Ectodermal cell (in vitro differentiated cells): Measurements from ENCODE around the gene SEMA4B.
A peak's percentile ranks its signal among the peaks of the same experiment; 100 is the strongest.

Experiments
- H3K27ac ChIP-seq: 2 replicates; pipeline ENCODE4 v1.7.0; 2013; ENCODE audit warnings: mild to moderate bottlenecking, low read depth, low read length; ENCODE audit not compliant: insufficient read depth, poor library complexity, severe bottlenecking
- H3K27me3 ChIP-seq: 2 replicates; pipeline ENCODE4 v1.7.0; 2013; ENCODE audit warnings: mild to moderate bottlenecking, low read length; ENCODE audit not compliant: insufficient read depth, control insufficient read depth, poor library complexity, severe bottlenecking
- H3K36me3 ChIP-seq: one replicate; pipeline ENCODE4 v1.7.0; 2013; ENCODE audit warnings: low read length; ENCODE audit not compliant: control insufficient read depth, insufficient read depth
- H3K4me1 ChIP-seq: one replicate; pipeline ENCODE4 v1.7.0; 2013; ENCODE audit warnings: low read length; ENCODE audit not compliant: control insufficient read depth, insufficient read depth
- H3K4me3 ChIP-seq: 2 replicates; pipeline ENCODE4 v1.7.0; 2013; ENCODE audit warnings: low read depth, low read length, control low read depth; ENCODE audit not compliant: insufficient read depth
- H3K9me3 ChIP-seq: 2 replicates; pipeline ENCODE4 v1.7.0; 2013; ENCODE audit warnings: mild to moderate bottlenecking, low read length, moderate library complexity; ENCODE audit not compliant: control insufficient read depth
- WGBS, 2 experiments: methylation state at CpG; one replicate each; pipeline ENCODE4 v1.1.7; 2013; ENCODE audit warnings: missing lambda C conversion rate in 2 of 2; 5-methylcytosine and 5-hydroxymethylcytosine counted together

Gene SEMA4B

GRCh38 chr15:90190606-90191343 lies 10.4 kb upstream of the SEMA4B start:
- Histone ChIP-seq H3K27ac (no peak overlapping the region), H3K9me3 (no peaks in the 10 kb centered on the region), H3K4me1 (peaks cover 7% of the 10 kb centered on the region), H3K36me3 (no peaks in the 10 kb centered on the region), H3K27me3 (no peaks in the 10 kb centered on the region), H3K4me3 (no peak overlapping the region)
- 93 to 94% methylated on average over 10 of the region's 10 CpGs for WGBS, 2 experiments

- H3K4me3 ChIP-seq: no peak overlapping the region
- no peaks in the 10 kb centered on the region for H3K36me3 ChIP-seq
- H3K27me3 ChIP-seq: no peaks in the 10 kb centered on the region
- peaks cover 7% of the 10 kb centered on the region for H3K4me1 ChIP-seq
- no peak overlapping the region for H3K27ac ChIP-seq
- no peaks in the 10 kb centered on the region for H3K9me3 ChIP-seq
- 76 to 77% methylated on average over 3 of the region's 3 CpGs for WGBS, 2 experiments
Observed at GRCh38 chr15:90191344-90191687, 9.8 kb upstream of the SEMA4B start.

GRCh38 chr15:90191794-90192509 lies 9.2 kb upstream of the SEMA4B start:
- H3K9me3 ChIP-seq: no peaks in the 10 kb centered on the region
- no peak overlapping the region for H3K4me3 ChIP-seq
- no peaks in the 10 kb centered on the region for H3K27me3 ChIP-seq
- 89 to 91% methylated on average over 7 of the region's 7 CpGs for WGBS, 2 experiments
- no peaks in the 10 kb centered on the region for H3K36me3 ChIP-seq
- peaks cover 7% of the 10 kb centered on the region for H3K4me1 ChIP-seq
- H3K27ac ChIP-seq: no peak overlapping the region

- 94 to 95% methylated on average over 16 of the region's 16 CpGs for WGBS, 2 experiments
- no peaks in the 10 kb centered on the region for H3K36me3 ChIP-seq
- H3K27ac ChIP-seq: no peak overlapping the region
- H3K4me3 ChIP-seq: no peak overlapping the region
- no peaks in the 10 kb centered on the region for H3K9me3 ChIP-seq
- H3K4me1 ChIP-seq: peaks cover 7% of the 10 kb centered on the region
- no peaks in the 10 kb centered on the region for H3K27me3 ChIP-seq
Observed at GRCh38 chr15:90192961-90193786, 8.0 kb upstream of the SEMA4B start.

GRCh38 chr15:90194655-90195054 lies 6.5 kb upstream of the SEMA4B start:
- Histone ChIP-seq H3K27me3 (no peaks in the 10 kb centered on the region), H3K4me1 (peaks cover 7% of the 10 kb centered on the region), H3K36me3 (no peaks in the 10 kb centered on the region), H3K27ac (no peak overlapping the region), H3K9me3 (no peaks in the 10 kb centered on the region), H3K4me3 (no peak overlapping the region)
- WGBS, 2 experiments: 90 to 95% methylated on average over 2 of the region's 2 CpGs

- Histone ChIP-seq H3K27ac (no peak overlapping the region), H3K27me3 (peaks cover 6% of the 10 kb centered on the region), H3K4me3 (peak overlapping the region; percentile 63), H3K36me3 (no peaks in the 10 kb centered on the region), H3K4me1 (peaks cover 4% of the 10 kb centered on the region), H3K9me3 (no peaks in the 10 kb centered on the region)
- 14 to 15% methylated on average over 24 of the region's 24 CpGs for WGBS, 2 experiments
Observed at GRCh38 chr15:90200534-90201129, 498 bp upstream of the SEMA4B start.

- 1% methylated on average over 25 of the region's 25 CpGs for WGBS, 2 experiments
- Histone ChIP-seq H3K27me3 (peaks cover 6% of the 10 kb centered on the region), H3K4me3 (peak overlapping the region; percentile 63), H3K9me3 (no peaks in the 10 kb centered on the region), H3K36me3 (no peaks in the 10 kb centered on the region), H3K4me1 (peaks cover 4% of the 10 kb centered on the region), H3K27ac (no peak overlapping the region)
Observed at GRCh38 chr15:90201944-90202375, 830 bp downstream of the SEMA4B start.

GRCh38 chr15:90202929-90203328 lies 1.8 kb downstream of the SEMA4B start:
- WGBS, 2 experiments: 92 to 96% methylated on average over 4 of the region's 4 CpGs
- Histone ChIP-seq H3K4me1 (peaks cover 4% of the 10 kb centered on the region), H3K9me3 (no peaks in the 10 kb centered on the region), H3K27me3 (peaks cover 6% of the 10 kb centered on the region), H3K4me3 (no peak overlapping the region), H3K27ac (no peak overlapping the region), H3K36me3 (no peaks in the 10 kb centered on the region)

GRCh38 chr15:90203473-90203872 lies 2.3 kb downstream of the SEMA4B start:
- peaks cover 6% of the 10 kb centered on the region for H3K27me3 ChIP-seq
- H3K4me1 ChIP-seq: peaks cover 4% of the 10 kb centered on the region
- H3K36me3 ChIP-seq: no peaks in the 10 kb centered on the region
- WGBS, 2 experiments: 95% methylated on average over 7 of the region's 7 CpGs
- no peaks in the 10 kb centered on the region for H3K9me3 ChIP-seq
- no peak overlapping the region for H3K4me3 ChIP-seq
- no peak overlapping the region for H3K27ac ChIP-seq

GRCh38 chr15:90203922-90204321 lies 2.8 kb downstream of the SEMA4B start:
- no peaks in the 10 kb centered on the region for H3K36me3 ChIP-seq
- H3K4me1 ChIP-seq: peaks cover 4% of the 10 kb centered on the region
- H3K27ac ChIP-seq: no peak overlapping the region
- peaks cover 6% of the 10 kb centered on the region for H3K27me3 ChIP-seq
- H3K9me3 ChIP-seq: no peaks in the 10 kb centered on the region
- 92% methylated on average over 8 of the region's 8 CpGs for WGBS, 2 experiments
- no peak overlapping the region for H3K4me3 ChIP-seq
